ENCODE data around the gene CHAF1A. TPM values are rescaled to one million over a fixed set of nuclear protein-coding genes. Genes with fewer than 3 reads are reported as not detected.
A peak's percentile ranks its signal among the peaks of the same experiment; 100 is the strongest.

CHAF1A gene
- total and polyA plus RNA-seq, 10 donors, result 3.8 to 17.9 (median 10.0) TPM

DNA sequence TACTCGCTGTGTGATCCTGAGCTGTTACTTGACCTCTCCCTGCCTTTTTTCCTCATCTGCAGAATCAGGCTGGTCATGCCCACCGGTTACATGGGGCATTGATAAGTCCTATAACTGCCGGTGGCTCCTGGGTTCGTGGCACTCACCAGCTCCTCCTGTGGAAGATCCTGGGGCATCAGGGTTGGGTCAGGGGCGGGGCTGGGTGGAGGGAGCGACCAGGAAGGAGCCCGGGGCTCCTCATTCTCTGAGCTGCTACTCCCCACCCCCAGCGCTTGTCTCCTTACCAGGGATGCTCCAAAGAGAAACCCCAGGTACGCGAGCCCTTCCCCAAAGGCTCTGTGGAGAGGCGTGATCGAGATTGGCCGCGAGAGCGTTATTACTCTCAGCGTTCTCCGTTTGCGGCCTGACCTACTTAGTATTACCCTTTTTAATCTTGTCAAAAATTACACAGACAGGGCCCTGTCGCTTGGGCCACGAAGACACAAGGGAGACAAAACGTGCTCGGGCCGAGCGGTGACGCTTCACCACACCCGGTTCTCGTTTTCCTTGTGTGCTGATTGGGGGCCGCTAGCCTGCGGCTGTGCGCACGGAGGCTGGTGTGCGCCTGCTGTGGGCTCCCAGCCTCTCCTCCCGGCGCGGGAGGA, 80.4 kb downstream of the CHAF1A start:
- no peak overlapping the region for H3K27ac ChIP-seq
- peaks cover 0 to 96% (median 31%) of the 10 kb centered on the region in 6 donors for H3K36me3 ChIP-seq
- TF ChIP-seq POLR2A (IDR thresholded peaks at IDR 0.05) (no peak), POLR2AphosphoS5 (IDR thresholded peaks at IDR 0.05) (no peak), CTCF (IDR thresholded peaks at IDR 0.05 in 8 of 11, conservative IDR thresholded peaks at IDR 0.05 in 3 of 11) (no peak)
- intact Hi-C loops (cut with DNase I; ENCODE audit: low total_unique reads), result no loop called here
- no peak overlapping the region for H3K4me3 ChIP-seq
- no peaks in the 10 kb centered on the region for H3K4me1 ChIP-seq
- no peaks in the 10 kb centered on the region for H3K9me3 ChIP-seq
- WGBS, 5 donors, result 94 to 95% (median 95%) methylated on average over 34 to 35 of the region's 35 CpGs
- DNase-seq, result no peak
- H3K27me3 ChIP-seq (replicated peaks in 1 of 7), result no peaks in the 10 kb centered on the region

DNA sequence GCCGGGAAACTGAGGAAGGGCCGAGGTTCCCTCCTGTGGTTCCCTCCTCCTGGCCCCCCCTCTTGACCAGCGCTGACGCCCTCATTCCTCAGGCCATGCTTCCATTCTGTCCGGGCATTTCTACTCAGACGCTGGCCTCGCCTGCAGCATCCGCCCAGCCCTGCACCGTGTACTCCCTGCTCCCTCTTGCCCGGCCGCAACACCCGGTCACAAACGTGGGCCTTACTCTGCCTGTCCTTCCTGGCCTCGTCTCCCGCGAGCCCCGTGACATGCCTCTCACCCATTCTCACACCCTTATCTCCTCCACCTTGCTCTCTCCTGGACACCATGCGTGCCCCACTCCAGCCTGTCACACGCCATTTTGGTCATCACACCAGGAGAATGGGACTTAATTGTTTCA, 80.9 kb downstream of the CHAF1A start:
- TF ChIP-seq POLR2A (IDR thresholded peaks at IDR 0.05) (no peak), POLR2AphosphoS5 (IDR thresholded peaks at IDR 0.05) (peak in 1 of 3 donors; percentile 37)
- H3K27me3 ChIP-seq (replicated peaks in 1 of 7), result no peaks in the 10 kb centered on the region
- H3K4me1 ChIP-seq, result no peaks in the 10 kb centered on the region
- peaks cover 0 to 96% (median 28%) of the 10 kb centered on the region in 6 donors for H3K36me3 ChIP-seq
- H3K4me3 ChIP-seq, result no peak overlapping the region
- no peaks in the 10 kb centered on the region for H3K9me3 ChIP-seq
- 90 to 94% (median 94%) methylated on average over 17 to 19 of the region's 19 CpGs for WGBS, 5 donors
- intact Hi-C loops (cut with DNase I; ENCODE audit: low total_unique reads), result no loop called here
- DNase-seq, result no peak
- H3K27ac ChIP-seq, result no peak overlapping the region

DNA sequence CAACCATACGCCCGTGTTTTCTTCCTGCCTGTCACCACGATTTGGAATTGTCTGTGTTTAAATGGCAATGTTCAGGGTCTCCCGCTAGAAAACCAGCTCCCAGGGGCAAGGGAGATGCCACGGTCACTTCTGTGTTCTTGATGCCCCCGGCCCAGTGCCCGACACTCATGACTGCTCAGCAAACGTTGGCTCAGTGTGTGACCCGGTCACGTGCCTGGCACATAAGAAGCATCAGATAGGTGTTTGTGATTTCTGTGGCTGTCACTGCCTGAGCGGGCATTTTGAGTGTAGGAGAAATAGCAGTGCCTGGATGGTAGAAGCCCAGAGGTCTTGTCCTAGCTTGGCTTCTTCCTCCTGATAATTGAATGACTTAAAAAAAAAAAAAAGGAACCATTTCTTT, 85.1 kb downstream of the CHAF1A start:
- peaks cover 0 to 94% (median 50%) of the 10 kb centered on the region in 6 donors for H3K36me3 ChIP-seq
- intact Hi-C loops (cut with DNase I; ENCODE audit: low total_unique reads), result no loop called here
- TF ChIP-seq POLR2AphosphoS5 (IDR thresholded peaks at IDR 0.05), result no peak
- TF ChIP-seq CTCF (IDR thresholded peaks at IDR 0.05 in 8 of 11, conservative IDR thresholded peaks at IDR 0.05 in 3 of 11), result no peak
- TF ChIP-seq POLR2A (IDR thresholded peaks at IDR 0.05), result no peak
- no peak overlapping the region for H3K27ac ChIP-seq
- no peak overlapping the region for H3K4me3 ChIP-seq
- H3K9me3 ChIP-seq, result no peaks in the 10 kb centered on the region
- 88 to 95% (median 89%) methylated on average over 11 of the region's 11 CpGs for WGBS, 5 donors
- no peaks in the 10 kb centered on the region for H3K27me3 ChIP-seq (replicated peaks in 1 of 7)
- no peaks in the 10 kb centered on the region for H3K4me1 ChIP-seq
- no peak for DNase-seq

- H3K4me3 ChIP-seq, result no peak overlapping the region
- peaks cover 0 to 89% (median 45%) of the 10 kb centered on the region in 6 donors for H3K36me3 ChIP-seq
- no peaks in the 10 kb centered on the region for H3K4me1 ChIP-seq
- no peaks in the 10 kb centered on the region for H3K9me3 ChIP-seq
- H3K27ac ChIP-seq, result no peak overlapping the region
- intact Hi-C loops (cut with DNase I; ENCODE audit: low total_unique reads), result no loop called here
- TF ChIP-seq CTCF (IDR thresholded peaks at IDR 0.05 in 8 of 11, conservative IDR thresholded peaks at IDR 0.05 in 3 of 11) (no peak), POLR2AphosphoS5 (IDR thresholded peaks at IDR 0.05) (peak in 1 of 3 donors; percentile 23)
- 92 to 95% (median 94%) methylated on average over 29 of the region's 29 CpGs for WGBS, 5 donors
- H3K27me3 ChIP-seq (replicated peaks in 1 of 7), result no peaks in the 10 kb centered on the region
- DNase-seq, result no peak
Observed at GRCh38 chr19:4488496-4488895, 86.1 kb downstream of the CHAF1A start.
